HS-5 (cell line): Measurements from ENCODE around the gene SORCS2.

Experiments
- DNase-seq: peaks from one replicate; pipeline ENCODE4 v3.0.0-alpha.2; 2012; ENCODE audit warnings: low read depth

The SORCS2 gene

GRCh38 chr4:7247521-7247920 lies 55.2 kb downstream of the SORCS2 start:
- DNase-seq: no peak

GRCh38 chr4:7247946-7248345 lies 55.6 kb downstream of the SORCS2 start:
- DNase-seq: no peak

- DNase-seq: no peak
These were observed 56.5 kb downstream of the SORCS2 start for GRCh38 chr4:7248857-7249256.

GRCh38 chr4:7251321-7251720 lies 59.0 kb downstream of the SORCS2 start:
- DNase-seq: no peak

- DNase-seq: no peak
These were observed 59.7 kb downstream of the SORCS2 start for GRCh38 chr4:7252051-7252450.

GRCh38 chr4:7252510-7253340 lies 60.4 kb downstream of the SORCS2 start:
- no peak for DNase-seq

- DNase-seq: no peak
These were observed 61.0 kb downstream of the SORCS2 start for GRCh38 chr4:7253341-7253700.

GRCh38 chr4:7253837-7254236 lies 61.5 kb downstream of the SORCS2 start:
- no peak for DNase-seq

GRCh38 chr4:7254736-7255487 lies 62.6 kb downstream of the SORCS2 start:
- DNase-seq: no peak

GRCh38 chr4:7255488-7255881 lies 63.1 kb downstream of the SORCS2 start:
- DNase-seq: no peak

- no peak for DNase-seq
These were observed 63.7 kb downstream of the SORCS2 start for GRCh38 chr4:7255996-7256395.

GRCh38 chr4:7256984-7257810 lies 64.9 kb downstream of the SORCS2 start:
- DNase-seq: no peak

- no peak for DNase-seq
These were observed 66.7 kb downstream of the SORCS2 start for GRCh38 chr4:7259039-7259438.

- DNase-seq: no peak
These were observed 68.2 kb downstream of the SORCS2 start for GRCh38 chr4:7260569-7260968.

GRCh38 chr4:7261087-7261486 lies 68.7 kb downstream of the SORCS2 start:
- no peak for DNase-seq

- DNase-seq: no peak
These were observed 69.2 kb downstream of the SORCS2 start for GRCh38 chr4:7261536-7261935.

GRCh38 chr4:7262134-7262533 lies 69.8 kb downstream of the SORCS2 start:
- no peak for DNase-seq

GRCh38 chr4:7263166-7263565 lies 70.8 kb downstream of the SORCS2 start:
- DNase-seq: no peak

GRCh38 chr4:7264694-7265093 lies 72.4 kb downstream of the SORCS2 start:
- DNase-seq: no peak

GRCh38 chr4:7266525-7267292 lies 74.4 kb downstream of the SORCS2 start:
- DNase-seq: peak; percentile 88

- no peak for DNase-seq
These were observed 75.5 kb downstream of the SORCS2 start for GRCh38 chr4:7267829-7268228.

- no peak for DNase-seq
These were observed 76.6 kb downstream of the SORCS2 start for GRCh38 chr4:7268941-7269340.
